Epidermal melanocyte (primary cell): Measurements from ENCODE around the gene GPX5.
"Not testable (repeated sequence)": the region's sequence is repeated elsewhere in the genome, so short reads cannot be mapped to it uniquely, and the experiment has no call there.

Experiments
- DNase-seq: peaks from one replicate; pipeline ENCODE4 v3.0.0; 2011; ENCODE audit warnings: low spot score; ENCODE audit not compliant: insufficient read length

GPX5 gene

GRCh38 chr6:28525496-28526039 is at the start of gene GPX5:
Gene GPX5 (plus strand): TSS chr6:28525881. CDS start chr6:28526014, 133 bp downstream.
- no peak for DNase-seq

- no peak for DNase-seq
Measured at GRCh38 chr6:28478518-28478917, 47.2 kb upstream of the GPX5 start.

GRCh38 chr6:28480253-28480932 is 45.3 kb upstream of the GPX5 start:
- no peak for DNase-seq

- DNase-seq, result no peak
Measured at GRCh38 chr6:28485482-28485881, 40.2 kb upstream of the GPX5 start.

GRCh38 chr6:28486533-28486932 is 39.1 kb upstream of the GPX5 start:
- DNase-seq, result no peak

GRCh38 chr6:28486988-28487742 is 38.5 kb upstream of the GPX5 start:
- DNase-seq, result no peak

GRCh38 chr6:28488916-28489365 is 36.7 kb upstream of the GPX5 start:
- no peak for DNase-seq

GRCh38 chr6:28489366-28490204 is 36.1 kb upstream of the GPX5 start:
- DNase-seq, result no peak

- no peak for DNase-seq
Measured at GRCh38 chr6:28490205-28490890, 35.3 kb upstream of the GPX5 start.

- DNase-seq, result no peak
Measured at GRCh38 chr6:28491984-28492317, 33.7 kb upstream of the GPX5 start.

- no peak for DNase-seq
Measured at GRCh38 chr6:28496099-28496779, 29.4 kb upstream of the GPX5 start.

- DNase-seq, result no peak
Measured at GRCh38 chr6:28497306-28497705, 28.4 kb upstream of the GPX5 start.

- no peak for DNase-seq
Measured at GRCh38 chr6:28497893-28498292, 27.8 kb upstream of the GPX5 start.

- DNase-seq, result no peak
Measured at GRCh38 chr6:28501259-28501658, 24.4 kb upstream of the GPX5 start.

- not testable (repeated sequence) for DNase-seq
Measured at GRCh38 chr6:28502136-28502535, 23.5 kb upstream of the GPX5 start.

GRCh38 chr6:28502709-28503305 is 22.9 kb upstream of the GPX5 start:
- not testable (repeated sequence) for DNase-seq

GRCh38 chr6:28505733-28506132 is 19.9 kb upstream of the GPX5 start:
- no peak for DNase-seq

GRCh38 chr6:28506807-28507475 is 18.7 kb upstream of the GPX5 start:
- no peak for DNase-seq

GRCh38 chr6:28511628-28512300 is 13.9 kb upstream of the GPX5 start:
- DNase-seq, result no peak
